ENCODE data around the gene CEL. TPM values are rescaled to one million over a fixed set of nuclear protein-coding genes. Genes with fewer than 3 reads are reported as not detected.

The CEL gene
- total RNA-seq, 1 donor from 2014 or later, result 1.9 TPM

- intact Hi-C loops (cut with micrococcal nuclease), result no loop called here
- peaks cover 84% of the 10 kb centered on the region for H3K4me1 ChIP-seq
- TF ChIP-seq, protein P1, sequence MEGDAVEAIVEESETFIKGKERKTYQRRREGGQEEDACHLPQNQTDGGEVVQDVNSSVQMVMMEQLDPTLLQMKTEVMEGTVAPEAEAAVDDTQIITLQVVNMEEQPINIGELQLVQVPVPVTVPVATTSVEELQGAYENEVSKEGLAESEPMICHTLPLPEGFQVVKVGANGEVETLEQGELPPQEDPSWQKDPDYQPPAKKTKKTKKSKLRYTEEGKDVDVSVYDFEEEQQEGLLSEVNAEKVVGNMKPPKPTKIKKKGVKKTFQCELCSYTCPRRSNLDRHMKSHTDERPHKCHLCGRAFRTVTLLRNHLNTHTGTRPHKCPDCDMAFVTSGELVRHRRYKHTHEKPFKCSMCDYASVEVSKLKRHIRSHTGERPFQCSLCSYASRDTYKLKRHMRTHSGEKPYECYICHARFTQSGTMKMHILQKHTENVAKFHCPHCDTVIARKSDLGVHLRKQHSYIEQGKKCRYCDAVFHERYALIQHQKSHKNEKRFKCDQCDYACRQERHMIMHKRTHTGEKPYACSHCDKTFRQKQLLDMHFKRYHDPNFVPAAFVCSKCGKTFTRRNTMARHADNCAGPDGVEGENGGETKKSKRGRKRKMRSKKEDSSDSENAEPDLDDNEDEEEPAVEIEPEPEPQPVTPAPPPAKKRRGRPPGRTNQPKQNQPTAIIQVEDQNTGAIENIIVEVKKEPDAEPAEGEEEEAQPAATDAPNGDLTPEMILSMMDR (IDR thresholded peaks at IDR 0.05; ENCODE audit: borderline replicate concordance), result no peak
- peak overlapping the region; percentile 49 for H3K4me3 ChIP-seq
- H3K9me3 ChIP-seq (replicated peaks), result no peaks in the 10 kb centered on the region
- DNase-seq, result peak; percentile 18
- H3K27ac ChIP-seq (replicated peaks), result peak overlapping the region; percentile 95
- peaks cover 18% of the 10 kb centered on the region for H3K36me3 ChIP-seq
- H3K27me3 ChIP-seq (ENCODE audit: low read depth), result no peaks in the 10 kb centered on the region
Measured at GRCh38 chr9:133114886-133115603, 53.3 kb downstream of the CEL start.

GRCh38 chr9:133115604-133116345 is 54.0 kb downstream of the CEL start:
- Histone ChIP-seq H3K4me1 (peaks cover 92% of the 10 kb centered on the region), H3K9me3 (replicated peaks) (no peaks in the 10 kb centered on the region), H3K36me3 (peaks cover 10% of the 10 kb centered on the region), H3K27me3 (ENCODE audit: low read depth) (no peaks in the 10 kb centered on the region), H3K4me3 (peak overlapping the region; percentile 49), H3K27ac (replicated peaks) (peak overlapping the region; percentile 95)
- DNase-seq, result peak; percentile 10
- TF ChIP-seq, protein P1 (IDR thresholded peaks at IDR 0.05; ENCODE audit: borderline replicate concordance), result no peak
- intact Hi-C loops (cut with micrococcal nuclease), result no loop called here

GRCh38 chr9:133116346-133117231 is 54.8 kb downstream of the CEL start:
- TF ChIP-seq, protein P1 (IDR thresholded peaks at IDR 0.05; ENCODE audit: borderline replicate concordance), result no peak
- peaks cover 96% of the 10 kb centered on the region for H3K4me1 ChIP-seq
- no peak overlapping the region for H3K4me3 ChIP-seq
- H3K9me3 ChIP-seq (replicated peaks), result no peaks in the 10 kb centered on the region
- DNase-seq, result peak; percentile 17
- peaks cover 4% of the 10 kb centered on the region for H3K36me3 ChIP-seq
- H3K27ac ChIP-seq (replicated peaks), result peak overlapping the region; percentile 95
- H3K27me3 ChIP-seq (ENCODE audit: low read depth), result no peaks in the 10 kb centered on the region
- intact Hi-C loops (cut with micrococcal nuclease), result no loop called here

DNA sequence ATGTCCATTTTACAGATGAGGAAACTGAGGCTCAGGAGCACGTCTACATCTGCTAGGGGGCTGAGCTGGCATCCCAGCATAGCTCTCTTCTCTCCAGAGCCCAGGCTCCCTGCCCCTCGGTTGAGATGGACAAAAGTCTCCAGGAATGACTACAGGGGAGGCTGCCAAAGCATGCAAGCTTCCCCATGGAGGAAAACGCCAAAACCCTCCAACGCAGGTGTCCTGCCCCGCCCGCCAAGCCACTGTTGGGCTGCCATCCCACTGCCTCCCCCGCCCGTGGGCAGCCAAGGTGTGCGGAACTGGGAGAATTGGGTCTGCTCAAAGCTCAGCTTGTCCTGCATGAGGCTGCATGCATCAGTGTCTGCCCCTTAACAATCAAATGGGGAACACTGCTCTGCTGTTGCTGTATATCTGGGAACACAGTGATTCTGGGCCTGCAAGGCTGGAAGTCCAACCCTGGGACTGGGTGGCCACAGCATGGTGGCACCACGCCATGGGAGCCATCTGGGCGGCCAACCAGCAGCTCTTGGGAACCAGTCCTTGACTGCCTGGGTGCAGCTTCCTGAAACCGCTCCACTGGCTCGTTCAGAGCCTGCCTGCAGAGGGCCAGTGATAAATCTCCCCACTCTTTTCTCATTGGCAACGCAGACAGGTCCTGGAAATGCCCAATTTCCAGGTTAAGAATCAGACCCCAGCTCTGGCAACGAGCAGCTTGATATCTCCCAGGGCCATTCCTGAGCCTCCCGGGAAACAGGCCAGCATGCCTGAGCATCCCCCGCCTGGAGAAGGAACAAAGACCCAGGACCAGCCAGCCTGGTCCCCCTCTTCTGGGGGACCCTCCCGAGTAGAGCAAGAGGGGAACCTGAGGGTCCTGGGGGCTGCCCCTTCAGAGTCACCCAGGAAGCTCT is 55.7 kb downstream of the CEL start:
- H3K36me3 ChIP-seq, result no peaks in the 10 kb centered on the region
- peak overlapping the region; percentile 83 for H3K4me3 ChIP-seq
- peaks cover 97% of the 10 kb centered on the region for H3K4me1 ChIP-seq
- no peaks in the 10 kb centered on the region for H3K27me3 ChIP-seq (ENCODE audit: low read depth)
- DNase-seq, result peak; percentile 71
- intact Hi-C loops (cut with micrococcal nuclease), result no loop called here
- TF ChIP-seq, protein P1 (IDR thresholded peaks at IDR 0.05; ENCODE audit: borderline replicate concordance), result peak; percentile 30
- H3K27ac ChIP-seq (replicated peaks), result peak overlapping the region; percentile 95
- H3K9me3 ChIP-seq (replicated peaks), result no peaks in the 10 kb centered on the region

All from left ventricle myocardium inferior (tissue), 1 donor.